LNCAP (cell line): Measurements from ENCODE around the gene MAP4.

Source experiments
- CTCF ChIP-seq: fragments of 450-650 bp; IDR thresholded peaks from 2 replicates; pipeline ENCODE4 v1.5.1; 2017; ENCODE audit warnings: mild to moderate bottlenecking

MAP4 gene

DNA sequence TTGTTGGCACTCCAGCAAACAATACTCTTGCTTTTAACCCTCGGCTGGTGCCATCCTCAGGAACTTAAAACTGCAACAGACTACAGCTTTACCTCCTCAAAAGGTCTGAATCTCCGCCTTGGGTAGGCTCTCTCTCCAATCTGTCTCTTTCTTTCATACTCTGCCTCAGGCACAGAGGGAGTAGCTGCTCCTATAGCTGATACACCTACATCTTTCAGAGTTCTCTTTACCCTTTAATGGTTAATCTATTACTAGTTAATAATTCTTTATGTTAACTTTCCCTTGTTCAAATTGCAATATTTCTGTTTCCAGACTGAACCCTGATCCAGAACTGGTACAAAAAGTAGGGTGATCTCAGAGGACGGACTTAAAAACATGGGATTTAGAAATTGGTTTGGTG, 66.2 kb downstream of the MAP4 start:
- TF ChIP-seq CTCF = no peak

DNA sequence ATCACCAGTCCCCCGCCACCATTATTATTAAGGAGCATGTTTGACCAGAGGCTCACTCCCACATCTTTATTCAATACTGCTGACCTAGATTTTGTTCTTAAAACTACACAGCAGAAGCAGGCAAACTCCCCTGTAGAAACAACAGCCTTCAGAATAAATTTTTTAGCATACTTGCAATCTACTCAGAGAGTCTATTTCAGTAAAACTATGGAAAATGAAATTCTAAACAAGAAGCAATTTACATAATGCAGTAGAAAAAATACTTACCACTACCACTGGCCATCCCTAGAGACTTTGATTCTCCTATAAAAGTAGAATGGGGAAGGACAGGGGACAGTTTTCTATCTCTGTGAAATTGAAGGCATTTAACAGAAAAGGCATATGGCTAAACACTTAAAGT, 76.0 kb downstream of the MAP4 start:
- no peak for TF ChIP-seq CTCF

- TF ChIP-seq CTCF = no peak
Measured at GRCh38 chr3:47932421-47932820, 83.8 kb downstream of the MAP4 start.

- TF ChIP-seq CTCF = no peak
Measured at GRCh38 chr3:47930979-47931378, 85.2 kb downstream of the MAP4 start.

DNA sequence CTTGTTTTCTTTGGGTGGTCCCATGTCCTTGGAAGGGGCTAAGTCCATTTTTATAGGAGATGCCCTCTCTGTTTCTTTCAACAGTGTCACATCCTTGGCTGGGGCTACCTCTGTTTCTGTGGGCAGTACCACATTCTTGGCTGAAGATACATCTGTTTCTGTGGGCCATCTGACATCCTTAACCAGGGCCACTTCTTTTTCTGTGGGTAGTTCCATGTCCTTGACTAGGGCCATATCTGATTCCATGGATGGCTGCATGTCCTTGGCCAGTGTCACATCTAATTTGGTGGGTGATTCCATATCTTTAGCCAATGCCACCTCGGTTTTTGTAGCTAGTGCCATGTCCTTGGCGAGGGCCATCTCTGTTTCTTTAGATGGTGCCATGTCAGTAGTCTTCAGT, 99.5 kb downstream of the MAP4 start:
- no peak for TF ChIP-seq CTCF

DNA sequence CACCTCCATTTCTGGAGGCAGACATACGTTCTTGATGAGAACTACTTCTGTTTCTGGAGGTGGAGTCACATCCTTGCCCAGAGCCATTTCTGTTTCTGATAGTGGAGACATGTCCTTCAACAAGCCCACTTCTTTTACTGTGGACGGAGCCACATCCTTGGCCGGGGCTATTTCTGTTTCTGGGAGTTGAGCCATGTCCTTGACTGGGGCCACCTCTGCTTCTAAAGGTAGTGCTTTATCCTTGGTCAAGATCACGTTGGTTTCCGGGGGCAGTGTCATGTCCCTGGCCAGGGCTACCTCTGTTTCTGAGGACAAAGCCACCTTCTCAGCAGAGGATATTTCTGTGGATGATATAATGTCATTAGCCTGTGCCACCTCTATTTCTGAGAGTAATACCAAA, 100.0 kb downstream of the MAP4 start:
- no peak for TF ChIP-seq CTCF

DNA sequence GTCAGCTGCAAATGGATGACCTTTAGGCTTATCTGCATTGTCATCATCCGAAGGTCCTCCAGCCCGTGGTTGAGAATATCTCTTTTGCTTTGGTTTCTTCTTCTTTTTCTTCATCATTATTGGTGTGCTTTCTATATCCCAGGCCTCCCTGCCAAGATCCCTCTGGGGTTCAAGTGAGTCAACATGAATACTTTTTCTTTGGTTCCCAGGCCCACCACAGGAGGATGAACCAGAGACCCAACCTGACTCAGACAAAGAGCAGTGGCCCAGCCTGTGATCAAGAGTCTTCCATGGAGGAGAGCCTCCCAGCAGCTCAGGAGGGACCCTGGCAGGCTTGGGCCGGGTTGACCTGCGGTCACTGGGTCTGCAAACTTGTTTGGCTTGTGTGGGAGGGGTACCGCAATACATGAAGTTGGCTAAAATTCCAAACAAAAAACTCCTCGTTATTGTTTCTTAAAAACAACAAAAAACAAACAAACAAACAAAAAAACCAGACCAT, 104.2 kb downstream of the MAP4 start:
- no peak for TF ChIP-seq CTCF

- no peak for TF ChIP-seq CTCF
Measured at GRCh38 chr3:47910777-47911440, 105.3 kb downstream of the MAP4 start.
